HG02588 (cell line): ENCODE measurements around the gene TMEM59.
"Not testable (repeated sequence)": the region's sequence is repeated elsewhere in the genome, so short reads cannot be mapped to it uniquely, and the experiment has no call there.

Experiments
- ATAC-seq: cut with Tn5 transposase; IDR thresholded peaks from one replicate; pipeline ENCODE4 v1.9.1; 2021; ENCODE audit warnings: mild to moderate bottlenecking, moderate library complexity; ENCODE audit not compliant: unreplicated experiment

TMEM59 gene

DNA sequence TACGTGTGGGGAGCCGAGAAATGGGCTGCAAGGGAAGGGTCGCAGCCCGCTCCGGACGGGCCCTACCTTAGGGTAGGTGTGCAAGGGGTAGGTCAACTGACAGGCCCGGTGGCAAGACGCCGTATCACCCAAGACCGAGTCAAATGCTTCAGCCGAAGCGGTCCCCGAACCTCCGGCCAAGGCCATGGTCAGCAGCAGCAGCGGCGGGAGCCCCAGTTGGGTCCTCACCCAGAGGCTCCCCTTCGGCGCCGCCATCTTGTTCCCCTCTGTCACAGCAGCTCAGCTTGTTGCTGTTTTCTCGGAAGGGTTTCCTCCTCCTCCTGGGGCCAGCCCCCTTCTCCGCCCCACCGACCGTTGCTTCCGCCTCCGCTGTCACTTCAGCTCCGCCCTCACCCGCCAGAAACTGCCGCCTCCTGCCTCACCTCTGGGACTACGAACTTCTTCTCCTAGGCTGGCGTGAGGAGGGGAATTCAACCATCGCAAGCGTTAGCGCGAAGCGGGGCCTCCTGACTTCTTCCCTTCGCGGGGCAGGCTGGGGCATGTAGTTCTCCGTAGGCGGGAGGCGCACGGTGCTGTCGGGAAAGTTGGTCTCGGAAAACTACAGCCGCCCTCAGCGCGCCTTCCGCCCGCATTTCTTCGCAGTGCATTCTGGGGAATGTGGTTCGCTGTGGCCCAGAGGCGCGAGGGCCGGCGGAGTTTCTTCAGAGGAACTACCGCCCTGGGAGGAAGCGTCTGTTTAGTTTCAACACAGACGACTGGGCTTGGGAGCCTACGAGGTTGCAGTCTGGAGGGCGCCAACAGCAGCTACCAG, at the start of gene TMEM59, which contains the start of gene TCEANC2:
TSS of gene TMEM59 (minus strand) at position 271 of the 811 bp plus-strand sequence. CDS start at position 255, 16 bp downstream.
TSS of gene TCEANC2 (plus strand) at position 675 of the 811 bp plus-strand sequence. CDS start 815 bp downstream, outside the sequence.
- peak; percentile 91 for ATAC-seq

- ATAC-seq = no peak
Observed at GRCh38 chr1:54100500-54100899, 47.5 kb upstream of the TMEM59 start.

- no peak for ATAC-seq
Observed at GRCh38 chr1:54099061-54099610, 46.1 kb upstream of the TMEM59 start.

- no peak for ATAC-seq
Observed at GRCh38 chr1:54096877-54097240, 43.9 kb upstream of the TMEM59 start.

DNA sequence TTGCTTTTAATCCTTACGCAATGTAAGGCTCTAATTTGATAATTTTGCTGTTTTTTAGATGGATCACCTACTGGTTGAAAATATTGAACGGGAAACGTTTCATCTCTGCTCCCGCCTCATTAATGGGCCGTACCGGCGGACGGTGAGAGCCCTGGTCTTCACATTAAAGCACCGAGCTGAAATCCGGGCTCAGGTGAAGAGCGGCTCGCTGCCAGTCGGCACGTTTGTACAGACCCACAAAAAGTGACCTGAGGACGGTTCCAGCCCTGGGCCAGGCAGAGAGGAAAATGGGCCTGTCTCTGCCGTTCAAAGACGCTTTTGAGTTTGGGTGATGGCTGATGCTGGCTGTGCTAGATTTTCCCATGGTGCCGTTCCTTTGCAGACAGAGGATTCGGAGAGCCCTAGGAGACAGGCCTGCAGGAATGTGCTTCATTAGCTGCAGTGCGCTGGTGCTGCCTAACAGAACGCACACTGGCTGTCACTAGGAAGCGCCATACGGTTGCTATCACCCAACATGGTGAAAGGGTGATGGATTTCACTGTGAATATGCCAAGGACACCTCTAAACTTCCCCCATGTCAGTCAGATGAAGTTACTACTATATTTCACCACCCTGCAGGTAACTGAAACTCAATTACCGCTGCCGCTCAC, 43.3 kb upstream of the TMEM59 start:
- no peak for ATAC-seq

- no peak for ATAC-seq
Observed at GRCh38 chr1:54095546-54096226, 42.7 kb upstream of the TMEM59 start.

GRCh38 chr1:54094730-54095105, 41.7 kb upstream of the TMEM59 start:
- ATAC-seq = not testable (repeated sequence)

DNA sequence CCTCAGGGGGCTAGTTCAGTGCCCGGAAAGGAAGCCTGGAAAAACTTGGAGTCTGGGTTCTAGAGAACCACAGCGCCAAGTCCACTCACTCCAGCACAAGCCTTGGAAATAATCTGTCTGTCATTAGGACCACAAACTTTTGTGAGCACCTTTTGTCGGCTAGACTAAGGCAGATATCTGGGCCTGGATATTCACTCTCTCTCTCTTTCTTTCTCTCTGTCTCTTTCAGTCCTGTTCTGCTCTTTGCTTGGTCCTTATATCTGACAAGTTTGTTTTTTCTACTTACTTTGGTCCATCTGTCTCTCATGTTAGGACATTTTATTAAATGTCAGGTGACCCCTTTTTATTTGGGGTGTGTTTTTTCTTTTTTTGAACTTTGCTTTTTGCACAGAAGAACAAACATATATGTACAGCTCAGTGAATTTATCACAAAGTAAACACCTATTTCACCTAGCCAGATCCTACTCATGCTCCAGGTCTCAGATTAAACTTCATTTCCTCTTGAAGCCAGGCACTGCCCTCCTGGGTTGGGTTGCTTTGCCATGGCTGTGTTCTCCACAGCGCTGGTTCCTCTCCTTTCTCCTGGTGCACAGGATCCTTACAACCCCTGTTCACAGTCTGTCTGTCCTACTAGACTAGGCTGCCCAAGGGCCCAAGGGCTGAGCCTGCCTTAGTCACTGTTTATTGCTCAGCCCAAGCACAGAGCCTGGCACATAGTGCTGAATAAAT, 41.2 kb upstream of the TMEM59 start:
- ATAC-seq = no peak

- no peak for ATAC-seq
Observed at GRCh38 chr1:54091666-54092065, 38.7 kb upstream of the TMEM59 start.

DNA sequence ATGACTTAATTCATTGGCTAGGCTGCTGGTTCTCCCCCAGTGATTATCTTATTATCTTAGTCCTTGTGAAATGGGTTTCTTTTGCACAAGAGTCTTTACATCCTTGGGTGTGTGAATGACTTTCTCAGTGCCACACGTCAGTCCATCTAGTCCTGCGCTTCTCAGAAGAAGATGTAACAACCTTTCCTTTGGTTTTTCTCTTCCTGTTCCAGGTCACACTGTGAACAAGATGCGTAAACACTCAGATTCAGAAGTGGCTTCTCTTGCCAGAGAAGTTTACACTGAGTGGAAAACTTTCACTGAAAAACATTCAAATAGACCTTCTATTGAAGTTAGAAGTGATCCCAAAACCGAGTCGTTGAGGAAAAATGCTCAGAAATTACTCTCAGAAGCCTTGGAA, 35.4 kb upstream of the TMEM59 start:
- ATAC-seq = no peak

DNA sequence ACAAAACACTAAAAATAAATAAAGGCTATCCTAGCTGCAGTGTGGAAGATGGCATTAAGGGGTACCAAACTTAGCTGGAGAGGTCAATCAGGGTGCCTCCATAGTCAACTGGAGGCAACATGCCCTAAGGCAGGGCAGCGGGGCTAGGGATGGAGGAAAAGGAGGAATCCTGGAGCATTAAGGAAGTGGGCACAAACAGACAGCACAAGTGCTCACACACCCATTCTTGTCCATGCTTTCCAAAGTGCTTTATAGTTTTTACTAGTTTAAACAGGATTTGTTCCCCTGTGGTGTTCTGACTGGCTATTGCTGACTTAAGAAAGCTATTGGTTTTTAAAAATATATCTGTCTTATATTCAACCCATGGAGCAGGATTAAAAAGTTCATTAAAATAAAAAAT, 33.8 kb upstream of the TMEM59 start:
- ATAC-seq = no peak

GRCh38 chr1:54084794-54085193, 31.8 kb upstream of the TMEM59 start:
- no peak for ATAC-seq

- peak; percentile 73 for ATAC-seq
Observed at GRCh38 chr1:54081306-54082270, 28.6 kb upstream of the TMEM59 start.

- no peak for ATAC-seq
Observed at GRCh38 chr1:54080598-54081049, 27.6 kb upstream of the TMEM59 start.

DNA sequence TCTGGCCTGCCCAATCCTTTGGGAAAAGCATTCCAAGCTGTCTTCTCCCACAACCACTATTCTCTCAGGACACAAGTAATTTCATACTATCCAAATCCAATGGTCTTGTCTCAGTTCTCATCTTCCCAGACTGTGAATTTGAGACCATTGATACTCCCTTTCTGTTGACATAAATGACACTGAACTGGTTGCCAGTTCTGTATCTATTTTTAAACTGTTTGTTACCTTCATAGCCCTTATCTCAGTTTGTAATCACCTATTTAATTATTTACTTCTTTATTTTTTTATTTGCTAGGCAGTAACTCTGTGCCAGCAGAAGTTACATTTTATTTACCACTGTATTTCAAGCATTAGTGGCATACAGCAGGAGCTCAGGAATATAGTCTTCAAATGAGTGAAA, 24.4 kb upstream of the TMEM59 start:
- no peak for ATAC-seq

GRCh38 chr1:54070171-54070837, 17.3 kb upstream of the TMEM59 start:
- no peak for ATAC-seq

GRCh38 chr1:54069791-54070170, 16.8 kb upstream of the TMEM59 start:
- ATAC-seq = no peak

DNA sequence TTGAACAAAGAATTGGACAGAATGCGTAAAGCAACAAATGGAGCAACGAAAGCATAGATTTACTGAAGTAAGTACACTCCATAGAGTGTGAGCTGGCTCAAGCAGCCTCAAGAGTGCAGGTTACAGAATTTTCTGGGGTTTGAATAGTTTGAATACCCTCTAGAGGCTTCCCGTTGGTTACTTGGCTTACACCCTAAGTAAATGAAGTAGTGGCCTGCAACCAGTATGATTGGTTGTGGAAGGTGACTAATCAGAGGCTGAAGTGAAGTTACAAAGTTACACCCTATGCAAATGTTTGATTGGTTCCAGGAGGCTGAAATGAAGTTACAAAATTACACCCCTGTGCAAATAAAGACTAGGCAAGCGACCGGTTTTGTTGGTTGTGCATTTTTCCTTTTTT, 11.3 kb upstream of the TMEM59 start:
- no peak for ATAC-seq

GRCh38 chr1:54054438-54054749, 1.4 kb upstream of the TMEM59 start:
- no peak for ATAC-seq
